Naive thymus-derived CD8-positive, alpha-beta T cell (primary cell): ENCODE data around the gene SAFB. TPM values are rescaled to one million over a fixed set of nuclear protein-coding genes. Genes with fewer than 3 reads are reported as not detected.
"Not testable (repeated sequence)": the region's sequence is repeated elsewhere in the genome, so short reads cannot be mapped to it uniquely, and the experiment has no call there.

Experiments
- ATAC-seq, 2 donors: fragments of 150-1000 bp; cut with Tn5 transposase in 1 of 2; sonication (Bioruptor Pico), chemical (Tn5 transposase) in 1 of 2; 1 replicate in 1 of 2; 2 replicates in 1 of 2; pipeline ENCODE4 v1.10.0; 2021; ENCODE audit warnings: mild to moderate bottlenecking in 2 of 2, moderate library complexity in 2 of 2
- POLR2A ChIA-PET: fragments of 350-600 bp; sonication (Branson Sonifier 250); formaldehyde crosslinking; loops from one replicate; lab custom pipeline; 2021; ENCODE audit warnings: antibody characterized with exemption; lab: Charles Lee
- DNase-seq, 10 donors: peaks; one replicate each; pipeline versions ENCODE4 v3.0.0 to v3.0.0-alpha.2; 2020 to 2022
- H3K27ac Mint-ChIP-seq, 10 donors: one replicate each; pipeline ENCODE4 v1.8.0; 2020 to 2022; ENCODE audit warnings: mild to moderate bottlenecking in 10 of 10, mixed read lengths in 10 of 10, moderate library complexity in 4 of 10, inconsistent platforms in 1 of 10
- H3K27me3 Mint-ChIP-seq, 5 donors: one replicate each; pipeline ENCODE4 v1.8.0; 2021 to 2022; ENCODE audit warnings: mixed read lengths in 5 of 5
- H3K36me3 Mint-ChIP-seq, 3 donors: one replicate each; pipeline ENCODE4 v1.8.0; 2020 to 2022; ENCODE audit warnings: mixed read lengths in 3 of 3, mild to moderate bottlenecking in 2 of 3, inconsistent platforms in 1 of 3
- H3K4me1 Mint-ChIP-seq, 4 donors: one replicate each; pipeline ENCODE4 v1.8.0; 2021 to 2022; ENCODE audit warnings: mixed read lengths in 4 of 4
- H3K4me3 Mint-ChIP-seq, 10 donors: one replicate each; pipeline ENCODE4 v1.8.0; 2020 to 2022; ENCODE audit warnings: mild to moderate bottlenecking in 10 of 10, mixed read lengths in 10 of 10, moderate library complexity in 6 of 10, inconsistent platforms in 1 of 10
- H3K9me3 Mint-ChIP-seq, 9 donors: one replicate each; pipeline ENCODE4 v1.8.0; 2020 to 2022; ENCODE audit warnings: mixed read lengths in 9 of 9, mild to moderate bottlenecking in 3 of 9, inconsistent platforms in 1 of 9, moderate library complexity in 1 of 9
- polyA plus RNA-seq, 3 donors: library from polyadenylated mRNA; unstranded; fragments of 300-500 nt; fragmentation: Illumina TruSeq; gene quantifications; one replicate each; pipeline ENCODE4 v1.2.3, GENCODE V29; 2021
- total RNA-seq, 8 experiments: library from RNA in 2 of 8; stranded (reverse) in 2 of 8; gene quantifications; one replicate each; pipeline ENCODE4 v1.2.3 and lab custom pipeline; 2021 to 2026

Gene SAFB
- total and polyA plus RNA-seq, 5 experiments from 2014 or later: 28.6 to 191 (median 135) TPM

DNA sequence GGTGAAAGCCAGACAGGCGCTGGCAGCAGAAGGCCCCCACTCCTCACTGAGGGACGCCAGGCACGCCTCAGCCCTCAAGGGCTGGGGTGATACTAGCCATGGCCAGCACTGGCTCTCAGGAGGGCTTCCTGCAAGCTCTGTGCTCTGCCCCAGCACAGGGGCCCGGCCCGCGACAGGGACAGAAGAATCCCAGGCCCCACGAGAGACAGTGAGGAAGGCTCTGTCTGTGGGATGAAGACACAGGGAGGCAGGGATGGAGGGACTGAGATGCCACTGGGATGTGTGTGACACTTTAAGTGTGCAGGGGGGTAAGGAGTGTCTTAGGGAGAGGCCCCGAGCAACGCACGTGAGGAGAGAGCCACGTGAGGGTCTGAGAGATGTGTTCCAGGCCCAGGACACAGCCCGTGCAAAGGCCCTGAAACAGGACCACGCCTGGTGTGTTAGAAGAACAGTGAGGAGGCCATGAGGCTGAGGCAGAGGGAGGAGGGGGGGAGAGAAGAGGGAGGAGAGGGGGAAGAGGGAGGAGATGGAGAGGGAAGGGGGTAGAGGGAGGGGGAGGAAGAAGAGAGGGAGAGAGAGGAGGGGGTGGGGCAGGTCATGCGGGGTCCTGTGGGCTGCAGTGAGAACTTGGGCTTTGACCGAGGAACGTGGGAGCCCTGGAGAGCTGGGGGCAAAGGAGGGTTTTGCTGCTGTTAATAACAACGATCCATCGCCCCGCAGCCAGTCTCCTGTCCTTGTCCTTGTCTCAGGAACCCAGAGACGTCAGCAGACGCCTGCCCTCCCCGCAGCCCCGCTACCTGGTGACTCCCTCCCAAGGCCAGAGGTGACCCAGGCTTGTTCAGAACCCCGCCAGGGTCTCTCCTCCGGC lies 74.4 kb downstream of the SAFB start:
- Mint-ChIP-seq H3K4me3 (peak overlapping the region in 1 of 10 donors; percentile 38), H3K36me3 (peaks cover 0 to 47% (median 3%) of the 10 kb centered on the region in 3 donors), H3K4me1 (peaks cover 4 to 14% (median 5%) of the 10 kb centered on the region in 4 donors), H3K27ac (peak overlapping the region in 3 of 10 donors; percentile 25 to 53 (median 52)), H3K27me3 (no peaks in the 10 kb centered on the region), H3K9me3 (no peaks in the 10 kb centered on the region)
- ATAC-seq: no peak
- DNase-seq: no peak
- POLR2A ChIA-PET: no interaction called here

DNA sequence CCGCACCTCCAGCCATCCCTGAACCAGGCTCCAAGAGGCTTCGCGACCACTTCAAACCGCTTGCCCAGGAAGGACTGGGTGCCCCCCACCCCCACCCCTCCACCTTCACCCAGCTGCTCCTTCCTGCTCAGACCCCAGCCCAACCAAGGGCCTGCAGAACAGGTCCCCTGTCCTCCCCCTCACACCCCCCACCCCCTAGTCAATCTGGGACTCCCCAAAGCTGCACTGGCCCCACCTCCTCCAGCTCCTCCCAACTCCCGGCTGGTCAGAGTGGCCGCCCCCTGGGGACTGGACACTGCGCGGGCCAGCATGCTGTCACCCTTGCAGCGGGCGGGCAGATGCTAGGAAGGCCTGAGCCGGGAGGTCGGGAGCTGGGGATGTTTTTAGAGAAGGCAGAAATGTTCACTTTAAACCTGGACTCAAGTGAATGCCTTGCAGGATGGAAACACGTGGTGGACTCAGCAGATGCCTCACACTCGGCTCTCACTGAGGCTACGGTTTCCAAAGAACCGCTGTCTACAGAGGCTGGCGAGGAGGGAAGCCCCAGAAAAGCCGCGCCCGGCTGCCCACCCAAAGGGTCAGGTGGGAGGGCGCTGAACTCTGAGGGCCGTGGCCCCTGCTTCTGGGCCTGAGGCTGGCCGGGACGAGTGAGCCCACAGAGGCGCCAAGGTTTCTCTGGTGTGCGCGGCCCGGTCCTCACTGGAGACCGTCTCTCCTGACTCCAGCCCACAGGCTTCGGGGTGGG lies 75.2 kb downstream of the SAFB start:
- Mint-ChIP-seq H3K36me3 (peaks cover 0 to 43% (median 3%) of the 10 kb centered on the region in 3 donors), H3K27me3 (no peaks in the 10 kb centered on the region), H3K4me1 (peaks cover 0 to 6% (median 3%) of the 10 kb centered on the region in 4 donors), H3K27ac (peak overlapping the region in 1 of 10 donors; percentile 53), H3K4me3 (no peak overlapping the region), H3K9me3 (no peaks in the 10 kb centered on the region)
- ATAC-seq (no peak), DNase-seq (no peak)
- POLR2A ChIA-PET: no interaction called here

- no peaks in the 10 kb centered on the region for H3K27me3 Mint-ChIP-seq
- no peaks in the 10 kb centered on the region for H3K9me3 Mint-ChIP-seq
- DNase-seq: no peak
- POLR2A ChIA-PET: interaction anchor here (0.9 to 1.2 kb wide), 3 partner anchors 9 to 21 kb away, joined by 3 to 5 read pairs (median 3); partner anchors contain the start of genes LONP1 and RPL36
- no peak overlapping the region for H3K4me3 Mint-ChIP-seq
- peaks cover 0 to 2% (median under 1%) of the 10 kb centered on the region in 4 donors for H3K4me1 Mint-ChIP-seq
- no peak for ATAC-seq
- peak overlapping the region in 1 of 10 donors; percentile 25 for H3K27ac Mint-ChIP-seq
- H3K36me3 Mint-ChIP-seq: peaks cover 0 to 43% (median 3%) of the 10 kb centered on the region in 3 donors
These were observed 75.9 kb downstream of the SAFB start for GRCh38 chr19:5698635-5699422.

- POLR2A ChIA-PET: no interaction called here
- Mint-ChIP-seq H3K9me3 (no peaks in the 10 kb centered on the region), H3K4me1 (peaks cover 0 to 2% (median 0%) of the 10 kb centered on the region in 4 donors), H3K27me3 (no peaks in the 10 kb centered on the region), H3K36me3 (peaks cover 0 to 49% (median 3%) of the 10 kb centered on the region in 3 donors), H3K4me3 (no peak overlapping the region), H3K27ac (peak overlapping the region in 2 of 10 donors; percentile 21 to 70)
- no peak for DNase-seq
- ATAC-seq: no peak
These were observed 77.7 kb downstream of the SAFB start for GRCh38 chr19:5700455-5701092.

GRCh38 chr19:5702053-5702410 lies 79.1 kb downstream of the SAFB start:
- not testable (repeated sequence) for H3K4me3 Mint-ChIP-seq, DNase-seq, H3K9me3 Mint-ChIP-seq, ATAC-seq, H3K27ac Mint-ChIP-seq, H3K4me1 Mint-ChIP-seq, H3K27me3 Mint-ChIP-seq
- POLR2A ChIA-PET: interaction anchor here (1.3 kb wide), 1 partner anchor 8 kb away, joined by 3 read pairs; no protein-coding TSS in a partner anchor
- H3K36me3 Mint-ChIP-seq: peaks cover 0 to 55% (median 3%) of the 10 kb centered on the region in 3 donors

- Mint-ChIP-seq H3K27ac (peak overlapping the region in 3 of 10 donors; percentile 53 to 80 (median 62)), H3K36me3 (peaks cover 0 to 59% (median 3%) of the 10 kb centered on the region in 3 donors), H3K4me1 (no peaks in the 10 kb centered on the region), H3K9me3 (no peaks in the 10 kb centered on the region), H3K4me3 (no peak overlapping the region), H3K27me3 (no peaks in the 10 kb centered on the region)
- DNase-seq (peak in 1 of 10 donors; percentile 56), ATAC-seq (no peak)
- POLR2A ChIA-PET: interaction anchor here (0.6 kb wide), 1 partner anchor 25 kb away, joined by 3 read pairs; no protein-coding TSS in a partner anchor
These were observed 81.2 kb downstream of the SAFB start for GRCh38 chr19:5703819-5704818.

GRCh38 chr19:5705552-5705951 lies 82.7 kb downstream of the SAFB start:
- peaks cover 0 to 66% (median 3%) of the 10 kb centered on the region in 3 donors for H3K36me3 Mint-ChIP-seq

GRCh38 chr19:5706876-5707573 lies 84.1 kb downstream of the SAFB start:
- POLR2A ChIA-PET: interaction anchor here (0.5 to 1.3 kb wide), 3 partner anchors 8 to 590 kb away, joined by 3 to 5 read pairs (median 3); no protein-coding TSS in a partner anchor
- H3K27ac Mint-ChIP-seq: peak overlapping the region in 1 of 10 donors; percentile 61
- no peak for DNase-seq

More at GRCh38 chr19:5705552-5705951, 82.7 kb downstream of the SAFB start:
- POLR2A ChIA-PET: interaction anchor here (0.8 kb wide), 1 partner anchor 13 kb away, joined by 3 read pairs; no protein-coding TSS in a partner anchor
- Mint-ChIP-seq H3K27ac (peak overlapping the region in 1 of 10 donors; percentile 34), H3K27me3 (no peaks in the 10 kb centered on the region), H3K4me1 (no peaks in the 10 kb centered on the region), H3K4me3 (no peak overlapping the region), H3K9me3 (no peaks in the 10 kb centered on the region)
- ATAC-seq (no peak), DNase-seq (no peak)

DNA sequence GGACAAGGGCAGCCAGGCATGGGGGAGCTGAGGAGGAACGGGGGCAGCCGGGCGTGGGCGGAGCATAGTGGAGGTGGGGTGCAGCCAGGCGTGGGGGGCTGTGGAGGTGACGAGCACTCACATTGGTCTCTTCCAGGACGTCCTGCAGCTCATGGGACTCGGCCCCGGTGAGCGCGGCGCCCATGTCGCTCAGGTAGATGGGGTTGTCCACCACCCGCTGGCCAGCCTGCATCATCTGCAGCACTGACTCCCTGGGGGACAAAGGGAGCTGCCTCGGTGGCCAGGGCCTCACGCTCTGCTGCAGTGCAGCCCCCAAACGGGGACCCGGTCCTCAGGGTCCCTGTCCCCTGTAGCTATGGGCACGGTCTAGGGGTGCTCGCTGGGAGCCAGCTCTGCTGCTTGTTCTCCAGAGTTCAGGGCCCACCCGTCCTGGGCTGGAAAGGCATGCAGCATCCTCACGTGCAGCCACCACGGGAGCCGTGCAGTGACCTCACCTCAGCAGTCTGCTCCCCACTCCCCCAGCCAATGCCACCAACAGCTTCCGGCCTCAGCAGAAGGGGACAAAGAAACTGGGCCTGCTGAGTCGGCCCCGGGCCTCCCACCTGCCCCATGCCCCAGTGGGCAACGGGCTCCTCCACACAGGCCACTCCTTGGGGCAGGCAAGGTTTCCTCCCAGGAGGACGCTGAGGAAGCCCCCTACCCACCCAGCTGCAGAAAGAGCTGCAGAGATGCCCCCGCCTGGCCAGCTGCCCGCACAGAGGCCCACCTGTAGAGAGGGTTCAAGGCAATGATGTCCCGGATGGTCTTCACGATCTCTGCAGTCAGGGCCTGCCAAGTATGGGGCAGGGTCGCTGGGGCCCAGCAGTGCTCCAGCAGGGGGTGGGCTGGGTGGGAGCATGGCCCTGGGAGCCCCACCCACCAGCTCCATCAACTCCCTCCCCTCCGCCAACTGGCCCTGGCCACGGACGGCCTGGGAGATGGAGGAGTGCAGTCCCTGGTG lies 85.0 kb downstream of the SAFB start:
- Mint-ChIP-seq H3K4me1 (no peaks in the 10 kb centered on the region), H3K9me3 (no peaks in the 10 kb centered on the region), H3K27ac (peak overlapping the region in 1 of 10 donors; percentile 61), H3K27me3 (no peaks in the 10 kb centered on the region), H3K36me3 (peaks cover 0 to 76% (median 0%) of the 10 kb centered on the region in 3 donors), H3K4me3 (no peak overlapping the region)
- POLR2A ChIA-PET: interaction anchor here (0.5 to 1.3 kb wide), 3 partner anchors 9 to 589 kb away, joined by 3 to 5 read pairs (median 3); no protein-coding TSS in a partner anchor
- ATAC-seq (peak in 1 of 2 donors; percentile 17), DNase-seq (no peak)

More at GRCh38 chr19:5706876-5707573, 84.1 kb downstream of the SAFB start:
- Mint-ChIP-seq H3K9me3 (no peaks in the 10 kb centered on the region), H3K4me3 (no peak overlapping the region), H3K36me3 (peaks cover 0 to 71% (median 0%) of the 10 kb centered on the region in 3 donors), H3K27me3 (no peaks in the 10 kb centered on the region), H3K4me1 (no peaks in the 10 kb centered on the region)
- no peak for ATAC-seq
